Prostate gland (tissue), 2 donors: ENCODE data around the gene PMPCB. TPM values are rescaled to one million over a fixed set of nuclear protein-coding genes. Genes with fewer than 3 reads are reported as not detected.
A peak's percentile ranks its signal among the peaks of the same experiment; 100 is the strongest.

Source experiments
- DNase-seq: peaks from one replicate; pipeline ENCODE4 v3.0.0-alpha.2; 2019; ENCODE audit warnings: low spot score
- H3K27ac ChIP-seq, 2 donors: fragments of 200-600 bp; sonication (generic); 2 replicates each; pipeline ENCODE4 v1.5.1; 2017 to 2019
- H3K27me3 ChIP-seq: fragments of 200-600 bp; sonication (generic); replicated peaks from 2 replicates; pipeline ENCODE4 v1.5.1; 2019; ENCODE audit not compliant: insufficient read depth
- H3K36me3 ChIP-seq, 2 donors: fragments of 200-600 bp; sonication (generic); 1 replicate in 1 of 2; 2 replicates in 1 of 2; pipeline versions ENCODE4 v1.5.1 to v1.8.1; 2017 to 2019
- H3K4me1 ChIP-seq: fragments of 200-600 bp; sonication (generic); replicated peaks from 2 replicates; pipeline ENCODE4 v1.5.1; 2019
- H3K4me3 ChIP-seq, 2 donors: fragments of 200-600 bp; sonication (generic); 2 replicates each; pipeline ENCODE4 v1.5.1; 2017 to 2019
- H3K9me3 ChIP-seq: fragments of 200-600 bp; sonication (generic); 2 replicates; pipeline ENCODE4 v1.5.1; 2017
- CTCF ChIP-seq, 4 experiments: fragments of 200-600 bp in 2 of 4; fragments of 450-650 bp in 2 of 4; sonication (generic) in 2 of 4; IDR thresholded peaks; 1 replicate in 3 of 4; 2 replicates in 1 of 4; pipeline ENCODE4 v1.5.1; 2016 to 2019; ENCODE audit warnings: antibody characterized with exemption in 4 of 4, mild to moderate bottlenecking in 2 of 4, moderate library complexity in 2 of 4
- POLR2A ChIP-seq: fragments of 450-650 bp; IDR thresholded peaks from one replicate; pipeline ENCODE4 v1.6.1; 2016; ENCODE audit warnings: antibody characterized with exemption, mild to moderate bottlenecking
- POLR2AphosphoS5 ChIP-seq: sonication (generic); formaldehyde crosslinking; IDR thresholded peaks from one replicate; pipeline ENCODE4 v1.6.1; 2017; ENCODE audit warnings: antibody characterized with exemption
- WGBS: methylation state at CpG from one replicate; pipeline ENCODE4 v1.1.5; 2018; 5-methylcytosine and 5-hydroxymethylcytosine counted together
- intact Hi-C: fragments of 100-400 bp; cut with DNase I; formaldehyde crosslinking; loops from one replicate; pipeline ENCODE4 v1.14.2; 2022
- total RNA-seq, 2 donors: library from RNA; depleted of rRNA; stranded (reverse); fragments of >200 nt; gene quantifications; one replicate each; pipeline ENCODE4 v1.1.0, GENCODE V29; 2016

Gene PMPCB
- total RNA-seq, 2 donors from 2014 or later = 42.4 to 57.0 TPM

GRCh38 chr7:103301441-103301840, 4.2 kb downstream of the PMPCB start:
- DNase-seq = no peak
- no peak overlapping the region for H3K27ac ChIP-seq
- no peaks in the 10 kb centered on the region for H3K27me3 ChIP-seq
- TF ChIP-seq POLR2A = no peak
- TF ChIP-seq POLR2AphosphoS5 = no peak
- no peak for TF ChIP-seq CTCF (IDR thresholded peaks at IDR 0.05)
- peaks cover 7% of the 10 kb centered on the region for H3K4me1 ChIP-seq
- no peak overlapping the region for H3K4me3 ChIP-seq
- no peaks in the 10 kb centered on the region for H3K36me3 ChIP-seq
- 75% methylated on average over 2 of the region's 2 CpGs for WGBS
- no peaks in the 10 kb centered on the region for H3K9me3 ChIP-seq
- intact Hi-C loops = no loop called here

- Histone ChIP-seq H3K27me3 (no peaks in the 10 kb centered on the region), H3K9me3 (no peaks in the 10 kb centered on the region), H3K36me3 (peaks cover 0 to 8% of the 10 kb centered on the region in 2 donors), H3K4me3 (no peak overlapping the region), H3K4me1 (no peaks in the 10 kb centered on the region), H3K27ac (peak overlapping the region in 1 of 2 donors; percentile 22)
- intact Hi-C loops = no loop called here
- 43% methylated on average over 3 of the region's 3 CpGs for WGBS
- DNase-seq = no peak
- no peak for TF ChIP-seq POLR2A
- no peak for TF ChIP-seq POLR2AphosphoS5
- TF ChIP-seq CTCF (IDR thresholded peaks at IDR 0.05) = no peak
Observed at GRCh38 chr7:103307503-103308231, 10.4 kb downstream of the PMPCB start.

GRCh38 chr7:103314852-103315251, 17.6 kb downstream of the PMPCB start:
- H3K27me3 ChIP-seq = no peaks in the 10 kb centered on the region
- no peaks in the 10 kb centered on the region for H3K4me1 ChIP-seq
- H3K27ac ChIP-seq = no peak overlapping the region
- no peak for DNase-seq
- intact Hi-C loops = no loop called here
- H3K36me3 ChIP-seq = peaks cover 0 to 8% of the 10 kb centered on the region in 2 donors
- no peak overlapping the region for H3K4me3 ChIP-seq
- no peaks in the 10 kb centered on the region for H3K9me3 ChIP-seq
- WGBS = 82% methylated on average over 2 of the region's 2 CpGs
- TF ChIP-seq CTCF (IDR thresholded peaks at IDR 0.05) = no peak

GRCh38 chr7:103316380-103316941, 19.2 kb downstream of the PMPCB start:
- H3K4me1 ChIP-seq = no peaks in the 10 kb centered on the region
- no peak overlapping the region for H3K27ac ChIP-seq
- TF ChIP-seq POLR2AphosphoS5 (no peak), CTCF (IDR thresholded peaks at IDR 0.05) (no peak), POLR2A (no peak)
- intact Hi-C loops = no loop called here
- H3K4me3 ChIP-seq = no peak overlapping the region
- 89% methylated on average over 2 of the region's 2 CpGs for WGBS
- H3K9me3 ChIP-seq = no peaks in the 10 kb centered on the region
- no peak for DNase-seq
- peaks cover 0 to 5% of the 10 kb centered on the region in 2 donors for H3K36me3 ChIP-seq
- H3K27me3 ChIP-seq = no peaks in the 10 kb centered on the region

GRCh38 chr7:103317009-103317408, 19.8 kb downstream of the PMPCB start:
- no peak overlapping the region for H3K4me3 ChIP-seq
- DNase-seq = no peak
- peaks cover 0 to 5% of the 10 kb centered on the region in 2 donors for H3K36me3 ChIP-seq
- TF ChIP-seq POLR2A (no peak), CTCF (IDR thresholded peaks at IDR 0.05) (no peak), POLR2AphosphoS5 (no peak)
- no peak overlapping the region for H3K27ac ChIP-seq
- intact Hi-C loops = no loop called here
- H3K9me3 ChIP-seq = no peaks in the 10 kb centered on the region
- H3K27me3 ChIP-seq = no peaks in the 10 kb centered on the region
- no peaks in the 10 kb centered on the region for H3K4me1 ChIP-seq
